Transverse colon (tissue), 4 donors: ENCODE results near the gene PSTPIP1.

ENCODE experiments used
- CTCF ChIP-seq, 5 experiments: fragments of 200-600 bp in 3 of 5; fragments of 450-650 bp in 2 of 5; sonication (generic) in 3 of 5; IDR thresholded peaks; 1 replicate in 2 of 5; 2 replicates in 3 of 5; pipeline ENCODE4 v1.5.1; 2016 to 2017; ENCODE audit warnings: antibody characterized with exemption in 5 of 5, inconsistent platforms in 3 of 5, mild to moderate bottlenecking in 2 of 5, moderate library complexity in 1 of 5
- EP300 ChIP-seq: sonication (generic); formaldehyde crosslinking; IDR thresholded peaks from one replicate; pipeline ENCODE4 v1.6.1; 2017; ENCODE audit warnings: antibody characterized with exemption, low read depth
- POLR2A ChIP-seq: fragments of 450-650 bp; IDR thresholded peaks from one replicate; pipeline ENCODE4 v1.6.1; 2016; ENCODE audit warnings: antibody characterized with exemption, mild to moderate bottlenecking, moderate library complexity
- POLR2AphosphoS5 ChIP-seq, 3 donors: sonication (generic); formaldehyde crosslinking; IDR thresholded peaks; one replicate each; pipeline ENCODE4 v1.6.1; 2016; ENCODE audit warnings: antibody characterized with exemption in 3 of 3

- TF ChIP-seq POLR2A (no peak), POLR2AphosphoS5 (IDR thresholded peaks at IDR 0.05) (no peak), CTCF (IDR thresholded peaks at IDR 0.05) (no peak), EP300 (no peak)
Measured at GRCh38 chr15:77045985-77046384, 51.1 kb downstream of the PSTPIP1 start.
